SU-DHL-6 (cell line): ENCODE results near the gene TMEM178A.
"Not testable (repeated sequence)": the region's sequence is repeated elsewhere in the genome, so short reads cannot be mapped to it uniquely, and the experiment has no call there.

ENCODE experiments used
- H2AFZ ChIP-seq: fragments of 200-600 bp; sonication (generic); 2 replicates; pipeline ENCODE4 v1.6.1; 2014; ENCODE audit warnings: low read depth, mild to moderate bottlenecking, moderate library complexity, mixed read lengths, antibody characterized with exemption, low read length; ENCODE audit not compliant: severe bottlenecking
- H3F3A ChIP-seq: fragments of 200-600 bp; shearing (Covaris generic); 2 replicates; pipeline ENCODE4 v1.6.0; 2016; ENCODE audit warnings: antibody characterized with exemption, mild to moderate bottlenecking; ENCODE audit not compliant: insufficient read depth
- H3K27ac ChIP-seq: fragments of 200-600 bp; sonication (generic); 2 replicates; pipeline ENCODE4 v1.5.1; 2016; ENCODE audit warnings: low read depth, mild to moderate bottlenecking, low read length, moderate library complexity, mixed read lengths
- H3K27me3 ChIP-seq: fragments of 200-600 bp; sonication (generic), shearing (Covaris generic); 2 replicates; pipeline ENCODE4 v1.6.0; 2014; ENCODE audit warnings: mild to moderate bottlenecking, low read length
- H3K36me3 ChIP-seq: fragments of 200-600 bp; sonication (generic); 2 replicates; pipeline ENCODE4 v1.6.1; 2014; ENCODE audit warnings: mild to moderate bottlenecking, low read length, mixed read lengths
- H3K4me2 ChIP-seq: fragments of 300-600, 200-600 bp; shearing (Covaris generic), sonication (generic); 2 replicates; pipeline ENCODE4 v1.6.0; 2014; ENCODE audit warnings: low read length, low read depth, mild to moderate bottlenecking; ENCODE audit not compliant: poor library complexity, severe bottlenecking
- H3K4me3 ChIP-seq: fragments of 200-600 bp; sonication (generic); 2 replicates; pipeline ENCODE4 v1.5.1; 2014; ENCODE audit warnings: antibody characterized with exemption, low read length, mild to moderate bottlenecking, mixed read lengths; ENCODE audit not compliant: insufficient read depth, poor library complexity, severe bottlenecking
- H3K79me2 ChIP-seq: fragments of 200-600 bp; sonication (generic); 2 replicates; pipeline ENCODE4 v1.6.1; 2014; ENCODE audit warnings: mild to moderate bottlenecking, low read length, moderate library complexity; ENCODE audit not compliant: insufficient read depth
- H3K9ac ChIP-seq: fragments of 200-600 bp; sonication (generic); 2 replicates; pipeline ENCODE4 v1.7.0; 2014; ENCODE audit warnings: mild to moderate bottlenecking, low read length
- H3K9me2 ChIP-seq: fragments of 200-600 bp; sonication (generic); replicated peaks from 2 replicates; pipeline ENCODE4 v1.6.1; 2014; ENCODE audit warnings: low read length; ENCODE audit not compliant: insufficient read depth
- H3K9me3 ChIP-seq: fragments of 200-600 bp; sonication (generic); 2 replicates; pipeline ENCODE4 v1.6.1; 2014; ENCODE audit warnings: low read length, mixed read lengths; ENCODE audit not compliant: insufficient read depth
- H4K20me1 ChIP-seq: fragments of 200-600 bp; sonication (generic); 2 replicates; pipeline ENCODE4 v1.6.1; 2014; ENCODE audit warnings: low read depth, mild to moderate bottlenecking, antibody characterized with exemption, low read length, moderate library complexity, mixed read lengths
- CTCF ChIP-seq: fragments of 200-600 bp; sonication (generic); IDR thresholded peaks from one replicate; pipeline ENCODE4 v1.5.1; 2017; ENCODE audit warnings: antibody characterized with exemption, mild to moderate bottlenecking, low read length, moderate library complexity; ENCODE audit not compliant: insufficient read depth, poor library complexity, severe bottlenecking
- EZH2phosphoT487 ChIP-seq: fragments of 200-600 bp; sonication (generic), shearing (Covaris generic); conservative IDR thresholded peaks from 2 replicates; pipeline ENCODE4 v1.6.1; 2018; ENCODE audit warnings: mild to moderate bottlenecking, antibody characterized with exemption, low read length, moderate library complexity, mixed read lengths

TMEM178A gene

GRCh38 chr2:39649511-39649910, 16.2 kb upstream of the TMEM178A start:
- Histone ChIP-seq H3K4me2 (no peak overlapping the region), H4K20me1 (no peaks in the 10 kb centered on the region), H2AFZ (no peak overlapping the region), H3K9me2 (no peaks in the 10 kb centered on the region), H3K79me2 (no peaks in the 10 kb centered on the region), H3K36me3 (no peaks in the 10 kb centered on the region), H3K27me3 (no peaks in the 10 kb centered on the region), H3K9ac (no peak overlapping the region), H3F3A (no peaks in the 10 kb centered on the region), H3K4me3 (no peak overlapping the region), H3K27ac (no peak overlapping the region), H3K9me3 (no peaks in the 10 kb centered on the region)
- TF ChIP-seq EZH2phosphoT487 (no peak), CTCF (no peak)

- H3K27me3 ChIP-seq: no peaks in the 10 kb centered on the region
- TF ChIP-seq CTCF (no peak), EZH2phosphoT487 (no peak)
- H3K4me2 ChIP-seq: no peak overlapping the region
- H3K36me3 ChIP-seq: no peaks in the 10 kb centered on the region
- H3K9ac ChIP-seq: no peak overlapping the region
- no peak overlapping the region for H3K27ac ChIP-seq
- no peaks in the 10 kb centered on the region for H3K79me2 ChIP-seq
- H3K9me2 ChIP-seq: no peaks in the 10 kb centered on the region
- no peaks in the 10 kb centered on the region for H3F3A ChIP-seq
- no peaks in the 10 kb centered on the region for H3K9me3 ChIP-seq
- H2AFZ ChIP-seq: no peak overlapping the region
- H3K4me3 ChIP-seq: no peak overlapping the region
- no peaks in the 10 kb centered on the region for H4K20me1 ChIP-seq
Observed at GRCh38 chr2:39650468-39650867, 15.2 kb upstream of the TMEM178A start.

GRCh38 chr2:39656215-39656614, 9.5 kb upstream of the TMEM178A start:
- H4K20me1 ChIP-seq, H3K4me3 ChIP-seq, H3K79me2 ChIP-seq, H3K9me2 ChIP-seq, H3K27me3 ChIP-seq, H3K9ac ChIP-seq, H3K9me3 ChIP-seq, H3K27ac ChIP-seq, H2AFZ ChIP-seq, H3K4me2 ChIP-seq, H3F3A ChIP-seq, H3K36me3 ChIP-seq: not testable (repeated sequence)

GRCh38 chr2:39657287-39657937, 8.3 kb upstream of the TMEM178A start:
- no peak overlapping the region for H3K27ac ChIP-seq
- H3K79me2 ChIP-seq: no peaks in the 10 kb centered on the region
- H3F3A ChIP-seq: no peaks in the 10 kb centered on the region
- no peak overlapping the region for H2AFZ ChIP-seq
- H3K4me2 ChIP-seq: no peak overlapping the region
- no peaks in the 10 kb centered on the region for H3K9me3 ChIP-seq
- TF ChIP-seq CTCF (no peak), EZH2phosphoT487 (no peak)
- no peaks in the 10 kb centered on the region for H3K27me3 ChIP-seq
- no peaks in the 10 kb centered on the region for H3K9me2 ChIP-seq
- no peaks in the 10 kb centered on the region for H3K36me3 ChIP-seq
- no peak overlapping the region for H3K9ac ChIP-seq
- no peak overlapping the region for H3K4me3 ChIP-seq
- no peaks in the 10 kb centered on the region for H4K20me1 ChIP-seq
